ENCODE results near the gene PSMC6. TPM values are rescaled to one million over a fixed set of nuclear protein-coding genes. Genes with fewer than 3 reads are reported as not detected.
"Not testable (repeated sequence)": the region's sequence is repeated elsewhere in the genome, so short reads cannot be mapped to it uniquely, and the experiment has no call there.

PSMC6 gene
- total RNA-seq, 6 experiments from 2014 or later = 78.9 to 110 (median 95.3) TPM

DNA sequence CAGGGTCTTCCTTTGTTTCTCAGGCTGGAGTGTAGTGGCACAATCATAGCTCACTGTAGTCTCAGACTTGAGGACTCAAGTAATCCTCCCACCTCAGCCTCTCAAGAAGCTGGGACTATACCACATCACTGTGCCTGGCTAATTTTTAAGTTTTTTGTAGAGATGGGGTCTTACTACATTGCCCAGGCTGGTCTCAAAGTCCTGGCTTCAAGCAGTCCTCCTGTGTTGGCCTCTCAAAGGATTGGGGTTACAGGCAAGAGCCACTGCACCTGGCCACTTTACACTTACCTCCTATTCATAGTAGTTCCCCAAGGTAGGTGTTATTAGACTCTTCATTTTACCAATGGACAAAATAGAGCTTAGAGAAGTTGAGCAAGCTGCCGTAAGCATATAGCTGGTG, 52.1 kb downstream of the PSMC6 start:
- Mint-ChIP-seq H3K4me3 (no peak overlapping the region), H3K4me1 (ENCODE audit: low read depth) (no peaks in the 10 kb centered on the region), H3K27me3 (ENCODE audit: insufficient read depth) (no peaks in the 10 kb centered on the region), H3K36me3 (ENCODE audit: low read depth) (peaks cover 6% of the 10 kb centered on the region), H3K27ac (no peak overlapping the region), H3K9me3 (no peaks in the 10 kb centered on the region)
- no peak for DNase-seq
- TF ChIP-seq CTCF (IDR thresholded peaks at IDR 0.05) = no peak

DNA sequence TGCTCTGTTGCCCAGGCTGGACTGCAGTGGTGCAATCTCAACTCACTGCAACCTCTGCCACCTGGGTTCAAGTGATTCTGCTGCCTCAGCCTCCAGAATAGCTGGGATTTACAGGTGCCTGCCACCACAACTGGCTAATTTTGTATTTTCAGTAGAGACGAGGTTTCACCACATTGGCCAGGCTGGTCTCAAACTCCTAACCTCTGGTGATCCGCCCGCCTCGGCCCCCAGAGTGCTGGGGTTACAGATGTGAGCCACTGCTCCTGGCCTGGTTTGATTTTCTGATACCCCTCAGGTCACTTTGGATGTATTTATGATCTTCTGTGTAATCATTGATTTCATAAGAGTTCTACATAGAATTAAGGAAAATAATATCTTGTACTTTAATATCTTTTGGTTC, 55.9 kb downstream of the PSMC6 start:
- H3K9me3 Mint-ChIP-seq; H3K27ac Mint-ChIP-seq; DNase-seq; H3K36me3 Mint-ChIP-seq (ENCODE audit: low read depth); H3K4me3 Mint-ChIP-seq; H3K27me3 Mint-ChIP-seq (ENCODE audit: insufficient read depth): not testable (repeated sequence)
- peaks cover 10% of the 10 kb centered on the region; the same call in 1 of the 2 replicates for H3K4me1 Mint-ChIP-seq (ENCODE audit: low read depth)

GRCh38 chr14:52767058-52767833, 60.2 kb downstream of the PSMC6 start:
- no peaks in the 10 kb centered on the region for H3K27me3 Mint-ChIP-seq (ENCODE audit: insufficient read depth)
- no peak for TF ChIP-seq CTCF (IDR thresholded peaks at IDR 0.05)
- H3K36me3 Mint-ChIP-seq (ENCODE audit: low read depth) = peaks cover 4% of the 10 kb centered on the region
- H3K4me1 Mint-ChIP-seq (ENCODE audit: low read depth) = peaks cover 28% of the 10 kb centered on the region
- DNase-seq = no peak
- no peak overlapping the region for H3K4me3 Mint-ChIP-seq
- H3K27ac Mint-ChIP-seq = no peak overlapping the region
- no peaks in the 10 kb centered on the region for H3K9me3 Mint-ChIP-seq

- no peak for DNase-seq
- TF ChIP-seq CTCF (IDR thresholded peaks at IDR 0.05) = no peak
- Mint-ChIP-seq H3K4me1 (ENCODE audit: low read depth) (peaks cover 36% of the 10 kb centered on the region), H3K27me3 (ENCODE audit: insufficient read depth) (no peaks in the 10 kb centered on the region; the same call in 1 of the 2 replicates), H3K4me3 (no peak overlapping the region), H3K36me3 (ENCODE audit: low read depth) (peaks cover under 1% of the 10 kb centered on the region), H3K9me3 (no peaks in the 10 kb centered on the region), H3K27ac (0 out of 2 replicates have a peak overlapping the region, but pooled peaks have one; percentile 2)
Measured at GRCh38 chr14:52769887-52770286, 62.9 kb downstream of the PSMC6 start.

DNA sequence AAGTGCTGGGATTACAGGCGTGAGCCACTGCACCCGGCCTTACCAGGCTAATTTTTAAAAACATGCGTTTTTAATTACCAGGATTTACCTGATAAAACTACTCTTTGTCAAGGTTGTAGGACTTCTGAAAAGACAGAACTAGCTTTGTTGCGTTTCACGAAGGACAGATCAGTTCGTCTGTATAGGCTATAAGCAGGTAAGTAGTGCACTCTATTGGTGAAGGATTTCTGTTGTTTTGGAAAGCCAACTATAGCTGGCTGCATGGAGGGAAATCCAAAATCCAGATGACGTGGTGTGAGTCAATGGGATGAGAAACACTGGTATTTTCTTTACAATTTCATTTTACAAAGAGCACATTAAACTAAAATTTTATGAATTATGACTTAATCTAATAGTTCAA, 69.8 kb downstream of the PSMC6 start:
- no peaks in the 10 kb centered on the region; the same call in 1 of the 2 replicates for H3K27me3 Mint-ChIP-seq (ENCODE audit: insufficient read depth)
- no peaks in the 10 kb centered on the region for H3K9me3 Mint-ChIP-seq
- no peak for TF ChIP-seq CTCF (IDR thresholded peaks at IDR 0.05)
- H3K4me1 Mint-ChIP-seq (ENCODE audit: low read depth) = peaks cover 15% of the 10 kb centered on the region
- no peak overlapping the region for H3K27ac Mint-ChIP-seq
- no peak for DNase-seq
- no peak overlapping the region for H3K4me3 Mint-ChIP-seq
- peaks cover 13% of the 10 kb centered on the region; the same call in 1 of the 2 replicates for H3K36me3 Mint-ChIP-seq (ENCODE audit: low read depth)

Other genes with a start within 250 kb of the PSMC6 start
- gene TXNDC16, start 154.7 kb upstream of the PSMC6 start, total RNA-seq (2021; fragmentation: NEBNext Ultra II Directional; extraction: Animal tissue kit (Norgen Biotek cat#: 25700)) = 1 to 10 TPM; 1.5 to 2.2 (median 1.8) TPM
- 1 to 10 TPM in 2 of 6 experiments, under 1 TPM in 4; 0.73 to 1.1 (median 0.82) TPM for gene GPR137C, start 154.4 kb upstream of the PSMC6 start, total RNA-seq (2021; fragmentation: NEBNext Ultra II Directional; extraction: Animal tissue kit (Norgen Biotek cat#: 25700))
- gene ERO1A, start 11.6 kb upstream of the PSMC6 start, total RNA-seq (2021; fragmentation: NEBNext Ultra II Directional; extraction: Animal tissue kit (Norgen Biotek cat#: 25700)) = 10 to 100 TPM; 55.6 to 64.8 (median 59.6) TPM
- gene STYX, start 23.0 kb downstream of the PSMC6 start, total RNA-seq (2021; fragmentation: NEBNext Ultra II Directional; extraction: Animal tissue kit (Norgen Biotek cat#: 25700)) = 10 to 100 TPM; 19.3 to 24.7 (median 22.8) TPM
- gene GNPNAT1, start 84.4 kb downstream of the PSMC6 start, total RNA-seq (2021; fragmentation: NEBNext Ultra II Directional; extraction: Animal tissue kit (Norgen Biotek cat#: 25700)) = 10 to 100 TPM; 43.1 to 53.6 (median 47.2) TPM
- gene FERMT2, start 243.8 kb downstream of the PSMC6 start, total RNA-seq (2021; fragmentation: NEBNext Ultra II Directional; extraction: Animal tissue kit (Norgen Biotek cat#: 25700)) = 100 to 1,000 TPM; 109 to 152 (median 127) TPM